OCI-M2 (cell line): ENCODE data around the gene NMBR.
"Not testable (repeated sequence)": the region's sequence is repeated elsewhere in the genome, so short reads cannot be mapped to it uniquely, and the experiment has no call there.

Source experiments
- DNase-seq: peaks from one replicate; lab custom pipeline; 2025; ENCODE audit not compliant: unreplicated experiment; lab: John Stamatoyannopoulos, UW

NMBR gene

DNA sequence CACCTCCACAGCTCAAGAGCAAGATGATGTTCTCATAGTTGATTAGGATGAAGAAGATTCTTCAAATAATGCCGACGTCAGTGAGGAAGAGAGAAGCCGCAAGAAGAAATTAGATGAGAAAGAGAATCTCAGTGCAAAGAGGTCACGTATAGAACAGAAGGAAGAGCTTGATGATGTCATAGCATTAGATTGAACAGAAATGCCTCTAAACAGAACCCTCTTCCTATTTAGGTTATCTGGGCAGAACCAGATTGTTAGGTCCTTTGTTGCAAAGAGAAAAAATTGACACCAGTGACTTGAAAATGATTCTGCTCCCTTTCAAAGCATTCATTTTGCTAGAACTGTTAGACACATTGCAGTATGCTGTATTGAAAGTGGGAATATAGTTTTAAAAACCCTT is 84.1 kb downstream of the NMBR start:
- not testable (repeated sequence) for DNase-seq

DNA sequence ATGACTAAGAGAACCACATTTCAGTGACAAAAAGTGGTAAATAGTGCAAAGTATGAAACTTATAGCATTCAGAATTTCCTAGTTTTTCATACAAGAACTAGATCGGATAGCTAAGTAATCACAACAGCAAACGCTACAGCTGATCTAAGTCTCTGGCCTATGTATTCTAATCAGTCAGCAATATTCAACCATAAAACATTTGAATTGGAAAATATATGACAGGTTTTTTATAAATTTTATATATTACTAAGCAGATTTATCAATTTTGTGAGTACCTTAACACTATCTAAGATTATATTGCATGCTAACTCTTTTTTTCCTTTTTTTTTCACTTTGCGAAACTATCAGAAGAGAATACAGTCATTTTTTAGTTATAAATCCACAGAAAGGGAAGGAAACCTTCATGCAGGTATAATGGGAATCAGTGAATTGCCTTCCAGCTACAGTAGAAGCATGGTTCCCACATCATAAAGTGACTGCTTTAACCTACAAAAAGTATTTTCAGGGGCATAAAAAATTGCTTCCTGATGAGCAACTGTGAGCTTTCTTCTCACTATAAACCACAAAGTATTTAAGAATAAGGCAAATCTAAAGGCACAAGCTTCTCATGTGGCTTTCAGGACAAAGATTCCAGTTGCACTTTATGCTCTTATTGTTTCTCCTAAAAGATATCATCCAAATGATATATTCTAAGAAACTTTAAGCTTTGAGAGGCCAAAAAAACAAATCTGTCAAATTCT is 88.2 kb downstream of the NMBR start:
- DNase-seq, result no peak

DNA sequence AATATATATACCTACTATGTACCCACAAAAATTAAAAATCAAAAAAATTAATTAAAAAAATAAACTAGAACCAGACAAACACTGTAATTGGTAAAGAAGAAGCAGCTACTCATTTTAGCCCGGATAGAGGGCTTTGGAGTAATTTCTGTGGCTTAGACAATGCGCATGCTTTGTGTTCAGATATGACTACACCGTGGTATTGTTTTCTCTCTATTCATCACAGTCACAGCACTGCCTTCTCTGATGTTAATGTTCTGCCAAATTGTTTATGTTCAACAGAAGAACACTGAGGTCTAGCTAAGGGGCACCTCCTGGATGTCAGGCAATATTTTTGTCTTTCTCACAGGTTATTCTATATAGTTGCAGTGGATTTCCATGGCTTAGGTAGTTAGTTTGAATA is 91.7 kb downstream of the NMBR start:
- DNase-seq, result no peak

DNA sequence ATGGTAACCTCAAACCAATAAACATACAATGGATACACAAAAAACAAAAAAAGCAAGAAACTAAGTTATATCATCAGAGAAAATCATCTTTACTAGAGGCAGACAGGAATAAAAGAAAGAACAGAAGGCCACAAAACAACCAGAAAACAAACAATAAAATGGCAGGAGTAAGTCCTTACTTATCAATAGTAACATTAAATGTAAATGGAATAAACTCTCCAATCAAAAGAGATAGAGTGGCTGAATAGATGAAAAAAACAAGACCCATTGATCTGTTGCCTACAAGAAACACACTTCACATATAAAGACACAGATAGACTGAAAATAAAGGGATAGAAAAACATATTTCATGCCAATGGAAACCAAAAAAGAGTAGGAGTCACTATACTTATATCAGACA is 95.5 kb downstream of the NMBR start:
- DNase-seq, result no peak

DNA sequence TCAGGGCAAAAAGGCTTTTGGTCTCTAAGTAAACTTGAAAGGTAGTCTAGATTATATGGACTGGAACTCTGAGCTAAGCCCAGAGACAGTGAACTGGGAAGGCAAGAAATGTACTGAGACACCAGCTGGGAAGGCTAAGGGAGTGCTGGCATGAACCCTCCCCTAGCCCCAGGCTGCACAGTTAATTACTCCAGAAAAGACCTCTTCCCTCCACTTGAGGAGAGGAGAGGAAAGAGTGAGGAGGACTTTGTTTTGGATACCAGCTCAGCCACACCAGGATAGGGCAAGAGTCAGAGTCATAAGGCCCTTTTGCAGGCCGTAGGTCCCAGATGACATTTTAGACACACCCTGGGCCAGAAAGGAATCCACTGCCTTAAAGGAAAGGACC is 98.3 kb downstream of the NMBR start:
- DNase-seq, result no peak

DNA sequence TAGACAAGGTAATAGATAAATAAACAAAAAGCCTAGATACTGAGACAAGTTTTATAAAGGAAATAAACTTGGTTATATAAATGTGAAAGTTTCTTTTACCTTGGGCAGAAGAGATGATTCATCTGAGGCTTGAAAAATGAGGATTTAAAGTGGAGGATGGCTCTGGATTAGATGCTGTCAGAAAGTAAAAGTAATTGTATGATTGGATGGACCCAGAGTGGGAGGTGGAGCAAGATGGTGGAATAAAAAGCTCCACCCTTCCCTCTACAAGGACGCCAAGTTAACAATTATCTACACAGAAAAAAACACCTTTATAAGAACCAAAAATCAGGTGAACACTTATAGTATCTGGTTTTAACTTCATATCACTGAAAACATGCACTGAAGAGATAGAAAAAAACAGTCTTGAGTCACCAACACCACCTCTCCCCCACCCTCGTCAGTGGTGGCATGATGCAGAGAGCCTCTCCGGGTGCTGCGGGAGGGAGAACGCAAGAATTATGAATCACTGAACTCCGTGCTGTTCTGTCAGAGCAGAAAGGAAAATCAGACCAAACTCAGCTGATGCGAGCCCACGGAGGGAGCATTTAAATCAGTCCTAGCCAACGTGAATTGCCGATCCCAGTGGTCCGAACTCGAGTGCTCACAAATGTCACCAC is 98.9 kb downstream of the NMBR start:
- no peak for DNase-seq

DNA sequence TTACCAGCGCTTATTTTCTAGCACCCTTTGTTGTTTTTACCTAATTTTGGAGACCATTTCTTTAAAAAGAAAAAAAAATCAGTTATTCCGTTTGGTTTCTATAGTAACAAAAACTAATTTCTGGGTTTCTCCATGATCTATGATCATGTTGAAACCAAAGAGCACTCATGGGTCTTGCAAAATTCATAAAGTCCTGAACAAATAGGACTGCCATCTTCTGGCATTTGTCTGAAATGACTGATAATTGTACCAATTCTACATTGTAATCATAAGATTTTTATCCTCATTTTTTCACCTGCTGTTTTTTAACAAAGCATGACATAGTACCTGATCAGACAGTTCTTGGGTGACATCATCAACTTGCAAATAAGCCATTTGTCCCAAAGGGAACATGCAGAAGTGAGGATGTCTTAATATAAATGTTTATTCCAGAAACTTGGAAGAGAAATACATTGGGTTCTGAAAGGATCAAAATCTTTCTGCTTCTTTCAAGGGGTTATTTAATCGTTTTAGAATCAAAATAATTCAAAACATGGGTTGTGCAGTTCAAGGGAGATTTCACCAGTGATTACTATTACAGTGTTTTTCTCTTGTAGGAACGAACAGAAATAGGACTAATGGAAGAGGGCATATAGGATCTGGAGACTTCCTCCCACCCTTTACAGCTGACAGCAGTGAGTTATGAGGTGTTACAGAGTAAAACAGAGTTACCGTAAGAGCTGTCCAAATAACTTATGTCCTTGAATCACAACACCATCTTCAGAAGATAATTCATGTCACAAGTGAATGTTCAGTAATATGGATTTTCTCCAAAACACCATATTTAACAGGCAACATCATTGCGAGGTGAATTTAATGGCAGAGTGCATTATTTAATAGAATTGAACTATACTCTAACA is 101.3 kb downstream of the NMBR start:
- DNase-seq, result no peak

DNA sequence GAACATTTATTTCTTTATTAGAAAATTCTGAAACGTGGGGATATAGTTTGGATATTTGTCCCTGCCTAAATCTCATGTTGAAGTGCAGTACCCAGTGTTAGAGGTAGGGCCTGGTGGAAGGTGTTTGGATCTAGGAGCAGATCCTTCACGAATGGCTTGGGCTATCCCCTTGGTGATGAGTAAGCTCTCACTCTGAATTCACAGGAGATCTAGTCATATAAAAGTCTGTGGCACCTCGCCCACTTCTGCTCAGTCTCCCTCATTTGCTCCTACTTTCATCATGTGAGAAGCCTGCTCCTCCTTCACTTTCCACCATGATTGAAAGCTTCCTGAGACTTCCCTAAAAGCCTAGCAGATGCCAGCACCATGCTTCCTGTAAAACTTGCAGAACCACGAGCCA is 111.0 kb downstream of the NMBR start:
- DNase-seq, result no peak

DNA sequence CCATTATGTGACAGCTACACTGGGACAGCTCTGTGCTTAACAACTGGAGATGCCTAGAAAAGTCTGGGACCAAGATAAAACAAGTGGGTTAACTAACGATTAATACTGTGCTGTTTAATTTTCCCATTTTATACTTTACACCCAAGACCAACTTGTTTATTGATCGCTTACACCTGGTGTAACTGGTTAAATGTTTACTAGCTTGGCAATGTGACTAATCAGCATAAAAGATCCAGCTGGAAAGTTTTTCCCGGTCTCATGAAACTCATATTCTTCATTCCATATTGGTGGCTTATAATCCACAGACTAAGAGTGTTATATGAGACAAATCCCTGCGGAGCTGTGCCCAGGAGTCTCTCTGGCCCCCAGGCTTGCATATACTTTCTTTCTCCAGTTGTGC is 115.9 kb downstream of the NMBR start:
- DNase-seq, result no peak

DNA sequence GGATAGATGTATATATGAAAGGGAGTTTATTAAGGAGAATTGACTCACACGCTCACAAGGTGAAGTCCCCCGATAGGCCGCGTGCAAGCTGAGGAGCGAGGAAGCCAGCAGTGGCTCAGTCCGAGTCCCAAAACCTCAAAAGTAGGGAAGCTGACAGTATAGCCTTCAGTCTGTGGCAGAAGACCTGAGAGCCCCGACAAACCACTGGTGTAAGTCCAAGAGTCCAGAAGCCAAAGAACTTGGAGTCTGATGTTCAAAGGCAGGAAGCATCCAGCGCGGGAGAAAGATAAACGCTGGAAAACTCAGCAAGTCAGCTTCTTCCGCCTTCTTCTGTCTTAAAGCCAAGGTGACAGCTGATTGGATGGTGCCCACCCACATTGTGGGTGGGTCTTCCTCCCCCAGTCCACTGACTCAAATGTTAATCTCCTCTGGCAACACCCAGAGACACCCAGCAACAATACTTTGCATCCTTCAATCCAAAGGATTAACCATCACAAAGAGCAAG is 116.8 kb downstream of the NMBR start:
- DNase-seq, result no peak

DNA sequence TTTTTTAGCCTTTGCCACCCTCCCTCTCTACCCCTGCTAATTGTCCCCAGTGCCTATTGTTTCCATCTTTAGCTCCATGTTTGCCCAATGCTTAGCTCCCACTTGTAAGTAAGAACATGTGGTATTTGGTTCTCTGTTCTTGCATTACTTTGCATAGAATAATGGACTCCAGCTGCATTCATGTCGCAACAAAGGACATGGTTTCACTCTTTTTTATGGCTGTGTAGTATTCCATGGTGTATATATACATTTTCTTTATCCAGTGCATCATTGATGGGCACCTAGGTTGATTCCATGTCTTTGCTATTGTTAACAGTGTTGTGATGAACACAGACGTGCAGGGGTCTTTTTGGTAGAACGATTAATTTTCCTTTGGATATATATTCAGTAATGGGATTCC is 118.4 kb downstream of the NMBR start:
- no peak for DNase-seq

DNA sequence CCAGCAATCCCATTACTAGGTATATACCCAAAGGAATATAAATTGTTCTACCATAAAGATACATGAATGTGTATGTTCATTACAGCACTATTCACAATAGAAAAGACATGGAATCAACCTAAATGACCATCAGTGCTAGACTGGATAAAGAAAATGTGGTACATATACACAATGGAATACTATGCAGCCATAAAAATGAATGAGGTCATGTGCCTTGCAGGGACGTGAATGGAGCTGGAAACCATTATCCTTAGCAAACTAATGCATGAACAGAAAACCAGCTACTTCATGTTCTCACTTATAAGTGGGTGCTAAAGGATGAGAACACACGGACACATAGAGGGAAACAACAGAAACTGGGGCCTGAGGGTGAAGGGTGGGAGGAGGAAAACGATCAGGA is 119.1 kb downstream of the NMBR start:
- DNase-seq, result not testable (repeated sequence)

DNA sequence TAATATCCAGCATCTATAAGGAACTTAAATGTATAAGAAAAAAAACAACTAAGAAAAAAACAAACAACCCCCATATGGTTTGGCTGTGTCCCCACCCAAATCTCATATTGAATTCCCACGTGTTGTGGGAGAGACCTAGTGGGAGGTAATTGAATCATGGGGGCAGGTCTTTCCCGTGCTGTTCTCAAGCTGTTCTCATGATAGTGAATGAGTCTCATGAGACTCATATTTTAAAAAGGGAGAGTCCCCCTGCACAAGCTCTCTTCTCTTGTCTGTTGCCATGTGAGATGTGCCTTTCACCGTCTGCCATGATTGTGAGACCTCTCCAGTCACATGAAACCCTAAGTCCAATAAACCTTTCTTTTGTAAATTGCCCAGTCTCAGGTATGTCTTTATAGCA is 119.8 kb downstream of the NMBR start:
- no peak for DNase-seq

DNA sequence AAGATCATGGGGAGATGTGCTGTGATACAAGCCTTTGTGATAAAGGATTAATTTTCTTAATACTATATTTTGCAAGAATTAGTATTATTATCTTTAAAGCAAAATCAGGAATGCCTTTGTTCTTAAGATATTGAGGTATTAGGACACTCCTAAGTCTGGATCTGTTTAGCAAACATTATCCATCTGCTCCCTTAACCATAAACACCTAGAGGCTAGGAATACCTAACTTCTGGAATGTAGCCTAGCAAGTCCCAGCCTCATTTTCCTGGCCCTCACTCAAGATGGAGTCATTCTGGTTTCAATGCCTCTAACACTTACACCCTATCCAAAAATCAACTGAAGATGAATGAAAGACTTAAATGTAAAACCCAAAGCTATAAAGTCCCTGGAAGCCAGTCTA is 120.5 kb downstream of the NMBR start:
- DNase-seq, result no peak
